CD4-positive, alpha-beta memory T cell (primary cell): ENCODE measurements around the gene STAG1. TPM values are rescaled to one million over a fixed set of nuclear protein-coding genes. Genes with fewer than 3 reads are reported as not detected.
"Not testable (repeated sequence)": the region's sequence is repeated elsewhere in the genome, so short reads cannot be mapped to it uniquely, and the experiment has no call there.

Experiments
- CTCF ChIA-PET: fragments of 350-600 bp; sonication (Branson Sonifier 250); formaldehyde crosslinking; loops from one replicate; lab custom pipeline; 2021; ENCODE audit warnings: inconsistent platforms; ENCODE audit not compliant: partially characterized antibody; lab: Charles Lee
- POLR2A ChIA-PET: fragments of 350-600 bp; sonication (Branson Sonifier 250); formaldehyde crosslinking; loops from one replicate; lab custom pipeline; 2021; ENCODE audit not compliant: partially characterized antibody; lab: Charles Lee
- DNase-seq, 5 donors: peaks; one replicate each; pipeline versions ENCODE4 v3.0.0 to v3.0.0-alpha.2; 2020 to 2022; ENCODE audit warnings: mixed read lengths in 1 of 5
- H3K27ac ChIP-seq: one replicate; pipeline ENCODE4 v1.7.0; 2013; ENCODE audit warnings: low read depth, low read length
- H3K27me3 ChIP-seq: 2 replicates; pipeline ENCODE4 v1.7.0; 2013; ENCODE audit warnings: mild to moderate bottlenecking, low read length, moderate library complexity; ENCODE audit not compliant: insufficient read depth
- H3K36me3 ChIP-seq: 2 replicates; pipeline ENCODE4 v1.7.0; 2013; ENCODE audit warnings: mild to moderate bottlenecking, low read length, moderate library complexity; ENCODE audit not compliant: insufficient read depth
- H3K4me1 ChIP-seq: 2 replicates; pipeline ENCODE4 v1.7.0; 2013; ENCODE audit warnings: mild to moderate bottlenecking, low read length, moderate library complexity; ENCODE audit not compliant: insufficient read depth
- H3K4me3 ChIP-seq, 2 donors: one replicate each; pipeline ENCODE4 v1.7.0; 2013; ENCODE audit warnings: low read length in 2 of 2, mild to moderate bottlenecking in 1 of 2
- H3K9me3 ChIP-seq, 2 donors: one replicate each; pipeline ENCODE4 v1.7.0; 2013; ENCODE audit warnings: low read length in 2 of 2, control low read depth in 1 of 2; ENCODE audit not compliant: control insufficient read depth in 1 of 2
- H3K27ac Mint-ChIP-seq, 7 donors: one replicate each; pipeline ENCODE4 v1.8.0; 2020 to 2021; ENCODE audit warnings: mixed read lengths in 7 of 7, mild to moderate bottlenecking in 6 of 7, inconsistent platforms in 3 of 7, moderate library complexity in 3 of 7
- H3K27me3 Mint-ChIP-seq, 2 donors: one replicate each; pipeline ENCODE4 v1.8.0; 2020 to 2021; ENCODE audit warnings: mixed read lengths in 2 of 2
- H3K36me3 Mint-ChIP-seq, 2 donors: one replicate each; pipeline ENCODE4 v1.8.0; 2020 to 2021; ENCODE audit warnings: mixed read lengths in 2 of 2, inconsistent platforms in 1 of 2, mild to moderate bottlenecking in 1 of 2
- H3K4me1 Mint-ChIP-seq, 4 donors: one replicate each; pipeline ENCODE4 v1.8.0; 2020 to 2021; ENCODE audit warnings: mixed read lengths in 4 of 4, mild to moderate bottlenecking in 1 of 4
- H3K4me3 Mint-ChIP-seq, 8 donors: one replicate each; pipeline ENCODE4 v1.8.0; 2020 to 2021; ENCODE audit warnings: mixed read lengths in 8 of 8, mild to moderate bottlenecking in 7 of 8, moderate library complexity in 6 of 8, inconsistent platforms in 3 of 8
- H3K9me3 Mint-ChIP-seq, 8 donors: one replicate each; pipeline ENCODE4 v1.8.0; 2020 to 2021; ENCODE audit warnings: mixed read lengths in 8 of 8, mild to moderate bottlenecking in 5 of 8, inconsistent platforms in 3 of 8, moderate library complexity in 1 of 8
- intact Hi-C: fragments of 100-400 bp; cut with micrococcal nuclease; formaldehyde crosslinking; loops from one replicate; pipeline ENCODE4 v1.15.1; 2023
- polyA plus RNA-seq, 2 donors: library from polyadenylated mRNA; unstranded; fragments of 300-500 nt; fragmentation: Illumina TruSeq; gene quantifications; one replicate each; pipeline ENCODE4 v1.2.3, GENCODE V29; 2021
- total RNA-seq, 2 experiments: library from RNA; stranded (reverse); gene quantifications; one replicate each; pipeline ENCODE4 v1.2.3, GENCODE V29; 2021

Gene STAG1
- total and polyA plus RNA-seq, 4 experiments from 2014 or later = 17.6 to 56.1 (median 37.1) TPM

GRCh38 chr3:136675150-136675858, 76.9 kb downstream of the STAG1 start:
- DNase-seq = no peak
- no peaks in the 10 kb centered on the region for H3K9me3 ChIP-seq
- H3K4me3 ChIP-seq = no peak overlapping the region
- H3K27me3 Mint-ChIP-seq = no peaks in the 10 kb centered on the region
- H3K36me3 Mint-ChIP-seq = peaks cover 3 to 6% of the 10 kb centered on the region in 2 donors
- ChIA-PET CTCF (interaction anchor here (1.5 to 1.7 kb wide), 2 partner anchors 67 to 77 kb away, joined by 3 to 4 read pairs; partner anchors contain the start of gene STAG1), POLR2A (interaction anchor here (0.6 to 0.9 kb wide), 2 partner anchors 19 to 77 kb away, joined by 3 to 4 read pairs; partner anchors contain the start of gene STAG1)
- H3K4me1 Mint-ChIP-seq = peaks cover 29 to 56% (median 41%) of the 10 kb centered on the region in 4 donors
- peak overlapping the region in 5 of 8 donors; percentile 3 to 53 (median 27) for H3K4me3 Mint-ChIP-seq
- H3K9me3 Mint-ChIP-seq = no peaks in the 10 kb centered on the region
- H3K27me3 ChIP-seq = no peaks in the 10 kb centered on the region
- peaks cover 37% of the 10 kb centered on the region for H3K4me1 ChIP-seq
- intact Hi-C loops = no loop called here
- peak overlapping the region in 4 of 7 donors; percentile 3 to 37 (median 12) for H3K27ac Mint-ChIP-seq
- no peak overlapping the region for H3K27ac ChIP-seq
- no peaks in the 10 kb centered on the region for H3K36me3 ChIP-seq

DNA sequence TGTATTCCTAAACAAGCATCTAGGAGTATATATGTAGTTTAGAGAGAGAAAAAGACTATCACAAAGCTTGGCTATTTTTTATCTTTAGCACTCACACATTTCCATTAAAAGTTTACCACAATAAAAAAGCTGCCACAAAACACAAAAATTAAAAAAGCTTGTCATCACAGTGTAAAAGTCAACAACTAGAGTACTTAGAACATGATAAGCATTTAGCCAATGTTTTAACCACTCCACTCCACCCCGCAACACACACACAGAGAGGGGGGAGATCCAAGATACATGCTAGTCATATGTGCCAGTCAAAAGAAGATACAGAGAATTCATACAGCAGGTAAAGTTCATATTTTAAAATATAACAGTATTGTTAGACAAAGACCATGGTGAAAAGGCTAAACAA, 79.7 kb downstream of the STAG1 start:
- intact Hi-C loops = no loop called here
- ChIA-PET POLR2A (interaction anchor here (1.6 kb wide), 1 partner anchor 8 kb away, joined by 3 read pairs; no protein-coding TSS in a partner anchor), CTCF (interaction anchor here (2.2 kb wide), 1 partner anchor 80 kb away, joined by 7 read pairs; the partner anchor contains the start of gene STAG1)
- H3K27me3 Mint-ChIP-seq = no peaks in the 10 kb centered on the region
- no peak overlapping the region for H3K4me3 ChIP-seq
- H3K9me3 ChIP-seq = no peaks in the 10 kb centered on the region
- no peaks in the 10 kb centered on the region for H3K36me3 ChIP-seq
- no peaks in the 10 kb centered on the region for H3K9me3 Mint-ChIP-seq
- DNase-seq = no peak
- H3K27ac Mint-ChIP-seq = peak overlapping the region in 3 of 7 donors; percentile 42 to 83 (median 54)
- H3K4me1 ChIP-seq = peaks cover 37% of the 10 kb centered on the region
- H3K4me1 Mint-ChIP-seq = peaks cover 32 to 64% (median 38%) of the 10 kb centered on the region in 4 donors
- H3K27me3 ChIP-seq = no peaks in the 10 kb centered on the region
- H3K36me3 Mint-ChIP-seq = peaks cover 6 to 13% of the 10 kb centered on the region in 2 donors
- H3K4me3 Mint-ChIP-seq = peak overlapping the region in 2 of 8 donors; percentile 1 to 16
- no peak overlapping the region for H3K27ac ChIP-seq

- no peak overlapping the region for H3K27ac ChIP-seq
- no peaks in the 10 kb centered on the region for H3K9me3 Mint-ChIP-seq
- no peaks in the 10 kb centered on the region for H3K36me3 ChIP-seq
- no peak overlapping the region for H3K27ac Mint-ChIP-seq
- no peak overlapping the region for H3K4me3 ChIP-seq
- CTCF ChIA-PET = interaction anchor here (2.2 kb wide), 1 partner anchor 80 kb away, joined by 7 read pairs; the partner anchor contains the start of gene STAG1
- H3K27me3 Mint-ChIP-seq = no peaks in the 10 kb centered on the region
- no peaks in the 10 kb centered on the region for H3K27me3 ChIP-seq
- peaks cover 33 to 67% (median 39%) of the 10 kb centered on the region in 4 donors for H3K4me1 Mint-ChIP-seq
- peaks cover 37% of the 10 kb centered on the region for H3K4me1 ChIP-seq
- H3K36me3 Mint-ChIP-seq = peaks cover 6 to 18% of the 10 kb centered on the region in 2 donors
- POLR2A ChIA-PET = no interaction called here
- H3K4me3 Mint-ChIP-seq = peak overlapping the region in 1 of 8 donors; percentile 1
- no peak for DNase-seq
- H3K9me3 ChIP-seq = no peaks in the 10 kb centered on the region
- intact Hi-C loops = no loop called here
These were observed 80.3 kb downstream of the STAG1 start for GRCh38 chr3:136671921-136672320.

DNA sequence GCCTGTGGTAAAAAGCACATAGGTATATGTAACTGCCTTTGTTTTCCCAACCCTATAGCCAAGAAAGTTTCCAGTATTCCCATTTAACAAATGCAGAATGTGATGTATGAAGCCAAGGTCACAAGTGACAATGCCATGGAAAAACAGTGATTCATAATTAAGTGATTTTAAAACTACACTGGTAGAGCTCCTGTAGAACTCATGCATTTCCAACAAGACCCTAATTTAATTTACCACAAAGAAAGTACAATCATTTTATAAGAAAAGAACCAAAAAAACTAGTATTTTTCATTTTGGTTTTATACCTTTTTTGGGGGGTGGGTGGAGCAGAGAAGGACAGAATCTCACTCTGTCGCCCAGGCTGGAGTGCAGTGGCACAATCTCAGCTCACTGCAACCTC, 82.0 kb downstream of the STAG1 start:
- CTCF ChIA-PET = no interaction called here
- peaks cover 31 to 58% (median 39%) of the 10 kb centered on the region in 4 donors for H3K4me1 Mint-ChIP-seq

GRCh38 chr3:136667081-136667480, 85.1 kb downstream of the STAG1 start:
- intact Hi-C loops = no loop called here
- Mint-ChIP-seq H3K9me3 (no peaks in the 10 kb centered on the region), H3K4me3 (no peak overlapping the region), H3K36me3 (peaks cover 10 to 15% of the 10 kb centered on the region in 2 donors), H3K27me3 (no peaks in the 10 kb centered on the region), H3K4me1 (peaks cover 26 to 53% (median 36%) of the 10 kb centered on the region in 4 donors), H3K27ac (no peak overlapping the region)
- H3K4me3 ChIP-seq = no peak overlapping the region
- no peaks in the 10 kb centered on the region for H3K36me3 ChIP-seq
- ChIA-PET CTCF (no interaction called here), POLR2A (interaction anchor here (0.6 kb wide), 1 partner anchor 309 kb away, joined by 3 read pairs; no protein-coding TSS in a partner anchor)
- H3K4me1 ChIP-seq = peaks cover 15% of the 10 kb centered on the region
- no peaks in the 10 kb centered on the region for H3K9me3 ChIP-seq
- H3K27me3 ChIP-seq = no peaks in the 10 kb centered on the region
- no peak for DNase-seq
- H3K27ac ChIP-seq = no peak overlapping the region

More for the DNA sequence above, 82.0 kb downstream of the STAG1 start:
- H3K4me3 ChIP-seq = no peak overlapping the region
- POLR2A ChIA-PET = no interaction called here
- peaks cover 8 to 18% of the 10 kb centered on the region in 2 donors for H3K36me3 Mint-ChIP-seq
- DNase-seq = no peak
- no peaks in the 10 kb centered on the region for H3K9me3 ChIP-seq
- no peaks in the 10 kb centered on the region for H3K9me3 Mint-ChIP-seq
- no peaks in the 10 kb centered on the region for H3K27me3 Mint-ChIP-seq
- H3K4me1 ChIP-seq = peaks cover 29% of the 10 kb centered on the region
- peak overlapping the region in 1 of 7 donors; percentile 29 for H3K27ac Mint-ChIP-seq
- H3K4me3 Mint-ChIP-seq = no peak overlapping the region
- no peaks in the 10 kb centered on the region for H3K36me3 ChIP-seq
- intact Hi-C loops = no loop called here
- no peak overlapping the region for H3K27ac ChIP-seq
- H3K27me3 ChIP-seq = no peaks in the 10 kb centered on the region

GRCh38 chr3:136666301-136666700, 85.9 kb downstream of the STAG1 start:
- POLR2A ChIA-PET, H3K27ac Mint-ChIP-seq, H3K4me3 ChIP-seq, H3K4me3 Mint-ChIP-seq, intact Hi-C loops, H3K9me3 ChIP-seq, H3K9me3 Mint-ChIP-seq, DNase-seq, H3K27ac ChIP-seq, H3K36me3 ChIP-seq, H3K27me3 Mint-ChIP-seq, H3K27me3 ChIP-seq: not testable (repeated sequence)
- H3K4me1 ChIP-seq = peaks cover 15% of the 10 kb centered on the region
- Mint-ChIP-seq H3K4me1 (peaks cover 26 to 51% (median 40%) of the 10 kb centered on the region in 4 donors), H3K36me3 (peaks cover 9 to 15% of the 10 kb centered on the region in 2 donors)
- CTCF ChIA-PET = interaction anchor here (1.3 kb wide), 1 partner anchor 86 kb away, joined by 4 read pairs; the partner anchor contains the start of gene STAG1

DNA sequence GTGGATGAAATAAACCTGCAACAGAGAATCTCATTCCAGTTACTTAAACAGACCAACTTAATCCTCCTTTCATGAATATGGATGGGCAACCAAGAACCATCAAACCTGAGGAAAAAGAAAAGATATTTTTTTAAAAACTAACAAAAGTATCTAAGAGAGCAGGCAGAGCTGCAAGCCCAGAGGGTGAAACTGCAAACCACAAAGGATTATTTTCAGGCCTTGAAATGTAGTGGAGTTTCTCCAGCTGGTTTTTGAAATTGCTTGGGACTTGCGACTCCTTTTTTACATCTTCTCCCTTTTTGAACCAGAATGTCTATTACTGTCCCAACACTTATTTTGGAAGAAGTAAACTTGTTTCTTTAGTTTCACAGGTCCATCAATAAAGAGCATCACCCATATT, 87.4 kb downstream of the STAG1 start:
- ChIA-PET POLR2A (interaction anchor here (1.2 kb wide), 2 partner anchors 8 to 88 kb away, joined by 3 to 4 read pairs; partner anchors contain the start of gene STAG1), CTCF (interaction anchor here (0.5 to 1.2 kb wide), 2 partner anchors 12 to 528 kb away, joined by 3 read pairs; no protein-coding TSS in a partner anchor)
- peaks cover 11% of the 10 kb centered on the region for H3K4me1 ChIP-seq
- no peak overlapping the region for H3K4me3 ChIP-seq
- DNase-seq = no peak
- no peaks in the 10 kb centered on the region for H3K36me3 ChIP-seq
- intact Hi-C loops = no loop called here
- peaks cover 9 to 12% of the 10 kb centered on the region in 2 donors for H3K36me3 Mint-ChIP-seq
- no peak overlapping the region for H3K4me3 Mint-ChIP-seq
- no peaks in the 10 kb centered on the region for H3K27me3 Mint-ChIP-seq
- H3K27ac ChIP-seq = no peak overlapping the region
- H3K27me3 ChIP-seq = no peaks in the 10 kb centered on the region
- no peaks in the 10 kb centered on the region for H3K9me3 Mint-ChIP-seq
- H3K4me1 Mint-ChIP-seq = peaks cover 32 to 57% (median 44%) of the 10 kb centered on the region in 4 donors
- H3K27ac Mint-ChIP-seq = peak overlapping the region in 2 of 7 donors; percentile 4 to 59
- no peaks in the 10 kb centered on the region for H3K9me3 ChIP-seq
